CD14-positive monocyte (primary cell): ENCODE measurements around the gene CUL7. TPM values are rescaled to one million over a fixed set of nuclear protein-coding genes. Genes with fewer than 3 reads are reported as not detected.

Experiments used
- DNase-seq, 3 donors: peaks; one replicate each; pipeline ENCODE4 v3.0.0-alpha.2; 2011 to 2022
- H2AFZ ChIP-seq: 2 replicates; pipeline ENCODE4 v1.6.0; 2012; ENCODE audit warnings: mild to moderate bottlenecking, low read depth, low read length, inconsistent platforms; ENCODE audit not compliant: insufficient read depth, poor library complexity, severe bottlenecking
- H3K27ac ChIP-seq, 2 donors: 1 replicate in 1 of 2; 2 replicates in 1 of 2; pipeline ENCODE4 v1.5.1; 2012 to 2013; ENCODE audit warnings: low read length in 2 of 2, control low read depth in 1 of 2, inconsistent platforms in 1 of 2, low read depth in 1 of 2, mild to moderate bottlenecking in 1 of 2
- H3K27me3 ChIP-seq, 2 donors: one replicate each; pipeline versions ENCODE4 v1.6.0 to v1.6.1; 2011 to 2013; ENCODE audit warnings: low read length in 2 of 2; ENCODE audit not compliant: control insufficient read depth in 2 of 2, insufficient read depth in 2 of 2
- H3K36me3 ChIP-seq, 2 donors: replicated peaks in 1 of 2; 1 replicate in 1 of 2; 2 replicates in 1 of 2; pipeline versions ENCODE4 v1.5.1 to v1.6.1; 2012 to 2013; ENCODE audit warnings: low read length in 2 of 2, control low read depth in 1 of 2, inconsistent platforms in 1 of 2, mild to moderate bottlenecking in 1 of 2; ENCODE audit not compliant: insufficient read depth in 2 of 2, control insufficient read depth in 1 of 2
- H3K4me1 ChIP-seq, 2 donors: 1 replicate in 1 of 2; 2 replicates in 1 of 2; pipeline versions ENCODE4 v1.5.1 to v1.6.1; 2012 to 2013; ENCODE audit warnings: low read length in 2 of 2, control low read depth in 1 of 2, inconsistent platforms in 1 of 2, mild to moderate bottlenecking in 1 of 2, moderate library complexity in 1 of 2; ENCODE audit not compliant: insufficient read depth in 2 of 2, control insufficient read depth in 1 of 2
- H3K4me2 ChIP-seq: replicated peaks from 2 replicates; pipeline ENCODE3; 2012; ENCODE audit warnings: low read length, moderate library complexity, mild to moderate bottlenecking; ENCODE audit not compliant: poor library complexity, severe bottlenecking; ENCODE audit errors: extremely low read depth
- H3K4me3 ChIP-seq, 3 experiments: fragments of 200-600 bp in 1 of 3; sonication (generic) in 1 of 3; replicated peaks in 1 of 3; 1 replicate in 2 of 3; 2 replicates in 1 of 3; pipeline ENCODE4 v1.5.1; 2011 to 2013; ENCODE audit warnings: low read length in 3 of 3, mild to moderate bottlenecking in 3 of 3, control low read depth in 2 of 3, low read depth in 2 of 3, inconsistent platforms in 1 of 3, moderate library complexity in 1 of 3
- H3K79me2 ChIP-seq: 2 replicates; pipeline ENCODE4 v1.6.0; 2012; ENCODE audit warnings: mild to moderate bottlenecking, control low read depth, inconsistent platforms, low read length, moderate library complexity; ENCODE audit not compliant: insufficient read depth
- H3K9ac ChIP-seq: 2 replicates; pipeline ENCODE4 v1.6.0; 2017; ENCODE audit warnings: low read length, mild to moderate bottlenecking; ENCODE audit not compliant: insufficient read depth, poor library complexity, severe bottlenecking
- H3K9me3 ChIP-seq, 2 donors: replicated peaks in 1 of 2; 1 replicate in 1 of 2; 2 replicates in 1 of 2; pipeline versions ENCODE4 v1.5.1 to v1.6.1; 2012 to 2013; ENCODE audit warnings: low read length in 2 of 2, control low read depth in 1 of 2; ENCODE audit not compliant: control insufficient read depth in 1 of 2, insufficient read depth in 1 of 2
- H4K20me1 ChIP-seq: 2 replicates; pipeline ENCODE4 v1.6.0; 2012; ENCODE audit warnings: mild to moderate bottlenecking, low read length, control low read depth, moderate library complexity; ENCODE audit not compliant: insufficient read depth
- H3K27ac Mint-ChIP-seq, 7 donors: one replicate each; pipeline ENCODE4 v1.8.0; 2020; ENCODE audit warnings: mild to moderate bottlenecking in 7 of 7, mixed read lengths in 7 of 7, moderate library complexity in 6 of 7, inconsistent platforms in 2 of 7
- H3K27me3 Mint-ChIP-seq, 3 donors: one replicate each; pipeline ENCODE4 v1.8.0; 2021 to 2022; ENCODE audit warnings: low read depth in 3 of 3, mild to moderate bottlenecking in 3 of 3, mixed read lengths in 3 of 3, moderate library complexity in 3 of 3, inconsistent platforms in 1 of 3
- H3K36me3 Mint-ChIP-seq, 2 donors: one replicate each; pipeline ENCODE4 v1.8.0; 2020; ENCODE audit warnings: mixed read lengths in 2 of 2, inconsistent platforms in 1 of 2, mild to moderate bottlenecking in 1 of 2
- H3K4me1 Mint-ChIP-seq: one replicate; pipeline ENCODE4 v1.8.0; 2020; ENCODE audit warnings: mild to moderate bottlenecking, mixed read lengths
- H3K4me3 Mint-ChIP-seq, 2 donors: one replicate each; pipeline ENCODE4 v1.8.0; 2020; ENCODE audit warnings: mild to moderate bottlenecking in 2 of 2, mixed read lengths in 2 of 2, moderate library complexity in 1 of 2
- H3K9me3 Mint-ChIP-seq, 7 donors: one replicate each; pipeline ENCODE4 v1.8.0; 2020 to 2022; ENCODE audit warnings: mixed read lengths in 7 of 7, mild to moderate bottlenecking in 6 of 7, moderate library complexity in 6 of 7, inconsistent platforms in 2 of 7
- CTCF ChIP-seq: fragments of 200-600 bp; IDR thresholded peaks from one replicate; pipeline ENCODE4 v1.8.0; 2022; ENCODE audit warnings: antibody characterized with exemption, mild to moderate bottlenecking
- WGBS: methylation state at CpG from one replicate; pipeline ENCODE4 v1.1.5; 2013; ENCODE audit warnings: missing lambda C conversion rate; ENCODE audit not compliant: insufficient coverage; 5-methylcytosine and 5-hydroxymethylcytosine counted together
- intact Hi-C, 2 donors: fragments of 100-400 bp; cut with micrococcal nuclease; formaldehyde crosslinking; loops; one replicate each; pipeline versions ENCODE4 v1.15.0 to v1.15.1; 2023
- polyA plus RNA-seq, 3 donors: library from polyadenylated mRNA; depleted of rRNA in 1 of 3; unstranded in 2 of 3; stranded (reverse) in 1 of 3; fragments of 300-500 nt in 2 of 3; fragments of >200 nt in 1 of 3; fragmentation: Illumina TruSeq in 2 of 3; gene quantifications; 1 replicate in 2 of 3; 2 replicates in 1 of 3; pipeline ENCODE4 v1.2.3, GENCODE V29; 2012 to 2021

Gene CUL7
- polyA plus RNA-seq, 3 donors, result 1.2 to 11.6 (median 2.4) TPM

- H3K4me1 ChIP-seq, result peaks cover 0 to 13% of the 10 kb centered on the region in 2 donors
- TF ChIP-seq CTCF, result no peak
- H3K79me2 ChIP-seq, result no peaks in the 10 kb centered on the region
- no peaks in the 10 kb centered on the region for H3K36me3 ChIP-seq
- H3K4me3 ChIP-seq, result no peak overlapping the region
- Mint-ChIP-seq H3K4me1 (peaks cover 24% of the 10 kb centered on the region), H3K27ac (no peak overlapping the region), H3K4me3 (no peak overlapping the region), H3K9me3 (no peaks in the 10 kb centered on the region), H3K36me3 (no peaks in the 10 kb centered on the region), H3K27me3 (peaks cover 0 to 2% (median 2%) of the 10 kb centered on the region in 3 donors)
- no peak overlapping the region for H3K4me2 ChIP-seq
- no peaks in the 10 kb centered on the region for H4K20me1 ChIP-seq
- H3K27ac ChIP-seq, result no peak overlapping the region
- no peak overlapping the region for H2AFZ ChIP-seq
- no peak for DNase-seq
- H3K9me3 ChIP-seq, result no peaks in the 10 kb centered on the region
- no peak overlapping the region for H3K9ac ChIP-seq
- no CpG with 5 or more reads among the region's 10 CpGs for WGBS
- no peaks in the 10 kb centered on the region for H3K27me3 ChIP-seq
- intact Hi-C loops, result no loop called here
Observed at GRCh38 chr6:43091436-43091991, 37.9 kb upstream of the CUL7 start.

GRCh38 chr6:43091020-43091419 is 37.4 kb upstream of the CUL7 start:
- H3K4me1 ChIP-seq, result peaks cover 0 to 8% of the 10 kb centered on the region in 2 donors
- H3K27me3 ChIP-seq, result no peaks in the 10 kb centered on the region
- no peak overlapping the region for H3K4me3 ChIP-seq
- no peaks in the 10 kb centered on the region for H3K36me3 ChIP-seq
- Mint-ChIP-seq H3K27ac (no peak overlapping the region), H3K9me3 (no peaks in the 10 kb centered on the region), H3K27me3 (peaks cover 0 to 2% (median 1%) of the 10 kb centered on the region in 3 donors), H3K36me3 (no peaks in the 10 kb centered on the region), H3K4me1 (peaks cover 19% of the 10 kb centered on the region), H3K4me3 (no peak overlapping the region)
- no peak overlapping the region for H2AFZ ChIP-seq
- H3K4me2 ChIP-seq, result no peak overlapping the region
- intact Hi-C loops, result no loop called here
- DNase-seq, result no peak
- no peak overlapping the region for H3K9ac ChIP-seq
- no peaks in the 10 kb centered on the region for H3K9me3 ChIP-seq
- no peaks in the 10 kb centered on the region for H4K20me1 ChIP-seq
- no peak overlapping the region for H3K27ac ChIP-seq
- H3K79me2 ChIP-seq, result no peaks in the 10 kb centered on the region
- TF ChIP-seq CTCF, result no peak
- WGBS, result 37% methylated on average over 2 of the region's 5 CpGs
